NB4 (cell line): ENCODE data around the gene NR5A1.
A peak's percentile ranks its signal among the peaks of the same experiment; 100 is the strongest.

Experiments used
- DNase-seq: peaks from one replicate; pipeline ENCODE4 v3.0.0; 2010; ENCODE audit warnings: low read depth
- H3K4me3 ChIP-seq: one replicate; pipeline ENCODE4 v1.5.1; 2011; ENCODE audit warnings: mild to moderate bottlenecking, low read depth, low read length, moderate library complexity
- CTCF ChIP-seq: IDR thresholded peaks from one replicate; pipeline ENCODE4 v1.5.1; 2012; ENCODE audit warnings: low read depth, low read length
- MAX ChIP-seq: IDR thresholded peaks from 2 replicates; pipeline ENCODE4 v1.6.1; 2011; ENCODE audit warnings: low read depth, low read length
- MYC ChIP-seq: IDR thresholded peaks from 2 replicates; pipeline ENCODE4 v1.6.1; 2011; ENCODE audit warnings: low read depth, low read length
- POLR2A ChIP-seq: IDR thresholded peaks from 2 replicates; pipeline ENCODE4 v1.6.1; 2011; ENCODE audit warnings: mild to moderate bottlenecking; ENCODE audit not compliant: insufficient read length; ENCODE audit errors: extremely low read depth

Gene NR5A1

GRCh38 chr9:124458441-124458840 is 48.8 kb downstream of the NR5A1 start:
- H3K4me3 ChIP-seq: no peak overlapping the region
- TF ChIP-seq POLR2A: no peak
- TF ChIP-seq MAX: no peak
- TF ChIP-seq MYC: no peak
- TF ChIP-seq CTCF: no peak
- DNase-seq: no peak

- no peak for DNase-seq
- TF ChIP-seq POLR2A: no peak
- no peak for TF ChIP-seq MYC
- TF ChIP-seq CTCF: peak; percentile 4
- no peak overlapping the region for H3K4me3 ChIP-seq
These were observed 49.2 kb downstream of the NR5A1 start for GRCh38 chr9:124457887-124458431.

- no peak for DNase-seq
- no peak overlapping the region for H3K4me3 ChIP-seq
- no peak for TF ChIP-seq MYC
- no peak for TF ChIP-seq MAX
These were observed 49.9 kb downstream of the NR5A1 start for GRCh38 chr9:124457079-124457886.

GRCh38 chr9:124456341-124457078 is 50.7 kb downstream of the NR5A1 start:
- H3K4me3 ChIP-seq: no peak overlapping the region
- TF ChIP-seq MAX: no peak
- TF ChIP-seq CTCF: no peak
- TF ChIP-seq POLR2A: no peak
- no peak for TF ChIP-seq MYC
- no peak for DNase-seq

GRCh38 chr9:124455820-124456219 is 51.4 kb downstream of the NR5A1 start:
- no peak overlapping the region for H3K4me3 ChIP-seq
- no peak for DNase-seq
- TF ChIP-seq POLR2A: no peak
- no peak for TF ChIP-seq MYC
- TF ChIP-seq MAX: no peak
- no peak for TF ChIP-seq CTCF

GRCh38 chr9:124454791-124455443 is 52.3 kb downstream of the NR5A1 start:
- H3K4me3 ChIP-seq: no peak overlapping the region
- no peak for DNase-seq
- TF ChIP-seq POLR2A (no peak), MAX (no peak), MYC (no peak)
